GM19452 (cell line): ENCODE results near the gene CORO1A.
A peak's percentile ranks its signal among the peaks of the same experiment; 100 is the strongest.
"Not testable (repeated sequence)": the region's sequence is repeated elsewhere in the genome, so short reads cannot be mapped to it uniquely, and the experiment has no call there.

Source experiments
- ATAC-seq: cut with Tn5 transposase; IDR thresholded peaks from one replicate; pipeline ENCODE4 v1.9.1; 2021; ENCODE audit not compliant: unreplicated experiment

CORO1A gene

GRCh38 chr16:30183233-30184095 lies at the start of gene CORO1A:
Gene CORO1A (plus strand): TSS chr16:30183602. CDS start chr16:30185210, 1,608 bp downstream.
- peak; percentile 53 for ATAC-seq

GRCh38 chr16:30136971-30137605 lies 46.3 kb upstream of the CORO1A start:
- no peak for ATAC-seq

GRCh38 chr16:30137897-30138296 lies 45.5 kb upstream of the CORO1A start:
- no peak for ATAC-seq

- ATAC-seq, result no peak
These were observed 43.6 kb upstream of the CORO1A start for GRCh38 chr16:30139583-30140481.

- ATAC-seq, result no peak
These were observed 41.7 kb upstream of the CORO1A start for GRCh38 chr16:30141750-30142149.

GRCh38 chr16:30142672-30143346 lies 40.6 kb upstream of the CORO1A start:
- no peak for ATAC-seq

- ATAC-seq, result no peak
These were observed 40.1 kb upstream of the CORO1A start for GRCh38 chr16:30143347-30143702.

- ATAC-seq, result no peak
These were observed 39.4 kb upstream of the CORO1A start for GRCh38 chr16:30144017-30144416.

- ATAC-seq, result no peak
These were observed 38.5 kb upstream of the CORO1A start for GRCh38 chr16:30144917-30145316.

- ATAC-seq, result no peak
These were observed 37.7 kb upstream of the CORO1A start for GRCh38 chr16:30145657-30146056.

- no peak for ATAC-seq
These were observed 35.4 kb upstream of the CORO1A start for GRCh38 chr16:30147843-30148510.

- no peak for ATAC-seq
These were observed 34.0 kb upstream of the CORO1A start for GRCh38 chr16:30149250-30149930.

GRCh38 chr16:30151091-30151490 lies 32.3 kb upstream of the CORO1A start:
- ATAC-seq, result no peak

GRCh38 chr16:30152517-30152916 lies 30.9 kb upstream of the CORO1A start:
- no peak for ATAC-seq

- ATAC-seq, result no peak
These were observed 28.2 kb upstream of the CORO1A start for GRCh38 chr16:30155188-30155587.

GRCh38 chr16:30157214-30157613 lies 26.2 kb upstream of the CORO1A start:
- no peak for ATAC-seq

GRCh38 chr16:30163538-30163937 lies 19.9 kb upstream of the CORO1A start:
- no peak for ATAC-seq

- peak; percentile 61 for ATAC-seq
These were observed 17.1 kb upstream of the CORO1A start for GRCh38 chr16:30166202-30166902.

- not testable (repeated sequence) for ATAC-seq
These were observed 14.7 kb upstream of the CORO1A start for GRCh38 chr16:30168746-30169145.
